GM03348 (cell line): ENCODE results near the gene PLPP7.
"Not testable (repeated sequence)": the region's sequence is repeated elsewhere in the genome, so short reads cannot be mapped to it uniquely, and the experiment has no call there.

Experiments
- DNase-seq: peaks from one replicate; pipeline ENCODE4 v3.0.0; 2012; ENCODE audit warnings: low spot score

The PLPP7 gene

DNA sequence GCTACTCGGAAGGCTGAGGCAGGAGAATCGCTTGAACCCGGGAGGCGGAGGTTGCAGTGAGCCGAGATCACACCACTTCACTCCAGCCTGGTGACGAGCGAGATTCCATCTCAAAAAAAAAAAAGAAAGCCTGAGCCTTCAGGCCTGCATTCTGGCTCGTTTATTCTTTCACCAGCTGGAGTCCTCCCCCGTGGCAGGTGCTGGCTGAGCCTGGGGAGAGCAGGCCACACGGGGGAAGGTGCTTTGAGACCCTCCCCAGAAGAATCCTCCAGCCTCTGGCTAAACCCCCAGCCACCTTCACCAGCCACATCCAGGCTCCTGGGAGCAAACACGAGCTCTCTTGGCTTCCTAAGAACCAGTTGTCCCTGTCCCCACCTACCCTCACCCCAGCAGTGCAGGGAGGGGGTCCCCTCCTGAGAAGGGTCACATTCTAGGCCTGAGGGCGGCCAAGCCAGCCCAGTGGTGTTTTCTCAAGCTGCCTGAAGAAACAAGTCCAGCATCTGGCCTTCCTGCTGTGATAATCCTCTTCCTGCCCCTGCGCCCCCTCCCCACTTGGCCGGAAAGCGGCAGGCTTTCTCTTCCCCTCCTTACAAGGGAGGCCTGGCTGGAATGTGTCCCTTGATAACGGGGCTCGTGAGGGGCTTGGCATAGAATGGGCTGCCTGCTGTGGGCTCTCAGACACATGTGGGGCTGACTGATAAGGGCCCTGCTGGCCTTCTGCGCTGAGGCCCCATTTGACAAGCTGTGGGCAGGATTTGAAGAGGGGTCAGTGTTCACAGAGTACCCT is 41.5 kb downstream of the PLPP7 start:
- DNase-seq, result no peak

GRCh38 chr9:131331996-131332395 is 42.5 kb downstream of the PLPP7 start:
- DNase-seq, result not testable (repeated sequence)

- no peak for DNase-seq
These were observed 44.5 kb downstream of the PLPP7 start for GRCh38 chr9:131333771-131334628.

GRCh38 chr9:131334629-131335367 is 45.3 kb downstream of the PLPP7 start:
- DNase-seq, result peak; percentile 41

GRCh38 chr9:131335368-131335755 is 45.8 kb downstream of the PLPP7 start:
- DNase-seq, result no peak

- DNase-seq, result no peak
These were observed 47.8 kb downstream of the PLPP7 start for GRCh38 chr9:131337131-131337848.

GRCh38 chr9:131339212-131339611 is 49.7 kb downstream of the PLPP7 start:
- DNase-seq, result not testable (repeated sequence)

DNA sequence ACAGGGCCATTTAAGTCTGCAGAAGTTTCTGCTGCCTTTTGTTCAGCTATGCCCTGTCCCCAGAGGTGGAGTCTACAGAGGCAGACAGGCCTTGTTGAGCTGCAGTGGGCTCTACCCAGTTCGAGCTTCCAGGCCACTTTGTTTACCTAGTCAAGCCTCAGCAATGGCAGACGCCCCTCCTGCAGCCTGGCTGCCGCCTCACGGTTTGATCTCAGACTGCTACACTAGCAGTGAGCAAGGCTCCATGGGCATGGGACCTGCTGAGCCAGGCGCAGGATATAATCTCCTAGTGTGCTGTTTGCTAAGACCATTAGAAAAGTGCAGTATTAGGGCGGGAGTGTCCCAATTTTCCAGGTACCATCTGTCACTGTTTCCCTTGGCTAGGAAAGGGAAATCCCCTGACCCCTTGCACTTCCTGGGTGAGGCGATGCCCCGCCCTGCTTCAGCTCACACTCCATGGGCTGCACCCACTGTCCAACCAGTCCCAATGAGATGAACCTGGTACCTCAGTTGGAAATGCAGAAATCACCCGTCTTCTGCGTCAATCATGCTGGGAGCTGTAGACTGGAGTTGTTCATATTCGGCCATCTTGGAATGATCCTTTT is 55.5 kb downstream of the PLPP7 start:
- not testable (repeated sequence) for DNase-seq

DNA sequence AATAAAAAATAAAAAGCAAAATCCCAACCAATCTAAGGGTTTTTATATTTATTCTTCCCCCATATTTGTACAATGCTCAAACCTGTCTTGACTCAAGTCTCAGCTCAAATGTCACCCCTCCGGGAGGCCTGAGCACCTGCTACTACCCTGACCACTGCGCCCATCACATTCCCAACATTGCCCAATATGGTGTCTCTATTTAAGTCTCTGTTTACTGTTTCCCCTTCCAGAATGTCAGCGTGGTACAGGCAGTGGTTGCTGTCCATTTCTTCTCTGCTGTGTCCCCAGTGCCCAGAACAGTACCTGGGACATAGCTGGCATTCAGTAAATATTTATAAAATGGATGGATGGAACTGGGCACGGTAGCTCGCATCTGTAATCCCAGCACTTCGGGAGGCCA is 57.0 kb downstream of the PLPP7 start:
- DNase-seq, result no peak

DNA sequence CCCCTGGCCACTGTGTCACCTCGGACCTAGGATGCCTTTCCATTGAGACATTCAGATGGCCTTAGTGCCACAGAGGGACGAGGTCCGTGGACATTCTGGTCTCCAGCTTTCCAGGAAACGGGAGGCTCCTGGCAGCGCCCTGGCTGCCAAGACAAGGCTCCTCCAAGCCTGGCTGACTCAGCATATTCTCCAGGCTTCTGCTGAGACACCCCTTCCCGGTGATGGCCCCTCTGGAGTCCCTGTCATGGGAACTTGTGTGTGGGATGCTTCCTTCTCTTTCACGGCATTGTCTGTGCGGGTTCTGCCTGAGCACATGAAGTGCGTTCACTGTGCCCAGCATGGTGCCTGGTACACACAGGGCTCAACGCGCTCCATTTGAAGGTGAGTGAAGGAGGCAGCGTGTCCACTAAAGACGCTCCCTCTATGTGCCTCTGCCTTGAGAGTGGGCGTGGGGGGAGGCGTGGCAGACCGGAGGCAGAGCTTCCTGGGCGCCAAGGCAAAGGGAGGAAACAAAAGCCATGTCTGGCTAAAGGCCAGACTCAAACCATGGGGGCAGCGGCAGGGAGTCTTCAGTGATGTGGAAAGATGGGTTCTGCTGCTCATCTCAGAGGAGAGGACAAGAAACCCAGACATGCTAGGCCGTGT is 58.0 kb downstream of the PLPP7 start:
- no peak for DNase-seq

GRCh38 chr9:131348631-131349521 is 59.4 kb downstream of the PLPP7 start:
- peak; percentile 34 for DNase-seq

- DNase-seq, result no peak
These were observed 60.0 kb downstream of the PLPP7 start for GRCh38 chr9:131349522-131349880.

DNA sequence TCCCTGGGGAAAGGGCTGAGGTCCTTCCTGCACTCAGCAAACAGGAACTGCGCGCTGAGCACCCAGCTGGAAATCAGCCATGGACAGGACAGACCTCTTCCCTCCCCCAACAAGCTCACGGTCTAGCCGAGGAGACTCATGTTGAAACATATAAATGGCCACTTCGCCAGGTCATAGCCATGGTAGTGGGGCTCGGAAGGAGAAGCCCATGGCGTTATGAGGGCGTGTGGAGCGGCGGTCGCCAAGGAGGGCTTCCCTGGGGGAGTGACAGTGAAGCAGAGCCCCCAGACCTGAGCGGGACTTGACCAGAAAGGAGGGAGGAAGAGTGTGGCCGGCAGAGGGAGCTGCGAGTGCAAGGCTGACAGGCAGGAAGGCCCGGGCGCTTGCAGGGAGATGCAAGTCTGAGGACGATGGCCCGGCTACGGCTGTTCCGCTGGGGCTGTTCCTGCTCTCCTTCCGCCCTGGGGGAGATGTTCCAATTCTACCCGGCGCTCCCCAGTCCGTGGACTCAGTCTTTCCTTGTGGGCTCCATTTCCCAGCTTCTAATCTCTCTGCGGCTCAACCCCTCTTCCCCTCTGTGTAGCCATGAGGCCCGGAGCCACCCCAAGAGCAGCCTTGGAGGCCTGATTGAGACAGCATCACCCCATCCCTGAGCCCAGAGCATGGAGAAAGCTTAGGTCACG is 60.5 kb downstream of the PLPP7 start:
- peak; percentile 94 for DNase-seq

DNA sequence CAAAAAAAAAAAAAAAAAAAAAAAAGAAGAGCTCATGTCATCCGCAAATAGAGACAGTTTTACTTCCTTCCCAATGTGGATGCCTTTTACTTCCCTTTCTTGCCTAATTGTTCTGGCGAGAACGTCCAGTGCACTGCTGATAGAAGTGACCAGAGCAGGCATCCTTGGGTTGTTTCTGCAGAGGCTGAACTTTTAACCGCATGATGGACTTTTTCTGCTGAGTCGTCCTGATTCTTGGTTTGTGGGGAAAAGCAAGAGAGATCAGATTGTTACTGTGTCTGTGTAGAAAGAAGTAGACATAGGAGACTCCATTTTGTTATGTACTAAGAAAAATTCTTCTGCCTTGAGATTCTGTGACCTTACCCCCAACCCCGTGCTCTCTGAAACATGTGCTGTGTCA is 67.0 kb downstream of the PLPP7 start:
- DNase-seq, result not testable (repeated sequence)

DNA sequence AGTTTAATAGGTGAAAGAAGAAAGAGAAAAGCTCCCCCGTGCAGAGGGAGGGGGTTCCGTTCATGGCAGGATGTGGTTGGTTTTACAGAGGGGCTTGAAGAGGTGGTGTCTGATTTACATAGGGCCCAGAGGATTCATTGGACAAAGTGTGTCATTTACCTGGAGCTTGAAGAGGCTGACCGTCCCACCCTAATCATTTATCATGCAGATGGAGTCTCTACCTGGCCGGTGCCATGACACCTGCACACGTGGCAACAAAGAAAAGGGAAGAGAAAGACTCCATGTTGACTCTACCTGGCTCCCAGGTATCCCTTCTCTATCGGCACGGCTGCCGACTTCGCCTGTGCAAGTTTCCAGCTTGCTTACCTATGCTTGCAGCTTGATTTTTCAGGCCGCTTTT is 69.0 kb downstream of the PLPP7 start:
- DNase-seq, result no peak
